Esophagus squamous epithelium (tissue), 5 donors: Measurements from ENCODE around the gene PEX6. TPM values are rescaled to one million over a fixed set of nuclear protein-coding genes. Genes with fewer than 3 reads are reported as not detected.

Experiments
- DNase-seq: peaks from one replicate; lab custom pipeline; 2025; lab: John Stamatoyannopoulos, UW
- H3K27ac ChIP-seq, 4 donors: fragments of 200-600 bp; sonication (generic); one replicate each; pipeline ENCODE4 v1.5.1; 2016 to 2019; ENCODE audit warnings: mild to moderate bottlenecking in 1 of 4
- H3K27me3 ChIP-seq, 4 donors: fragments of 200-600 bp; sonication (generic); 1 replicate in 3 of 4; 2 replicates in 1 of 4; pipeline versions ENCODE4 v1.5.1 to v1.6.0; 2017 to 2021; ENCODE audit warnings: antibody characterized with exemption in 1 of 4
- H3K36me3 ChIP-seq, 3 donors: fragments of 200-600 bp; sonication (generic); one replicate each; pipeline ENCODE4 v1.5.1; 2016 to 2019
- H3K4me1 ChIP-seq, 3 donors: fragments of 200-600 bp; sonication (generic); one replicate each; pipeline ENCODE4 v1.5.1; 2017 to 2019
- H3K4me3 ChIP-seq, 4 donors: fragments of 200-600 bp; sonication (generic); 1 replicate in 3 of 4; 2 replicates in 1 of 4; pipeline ENCODE4 v1.5.1; 2016 to 2019; ENCODE audit warnings: mild to moderate bottlenecking in 2 of 4, moderate library complexity in 1 of 4
- H3K9me3 ChIP-seq, 3 donors: fragments of 200-600 bp; sonication (generic); one replicate each; pipeline ENCODE4 v1.5.1; 2016 to 2019
- POLR2A ChIP-seq, 4 donors: fragments of 450-650 bp; IDR thresholded peaks; one replicate each; pipeline ENCODE4 v1.6.1; 2017; ENCODE audit warnings: antibody characterized with exemption in 4 of 4, mild to moderate bottlenecking in 4 of 4, moderate library complexity in 3 of 4
- WGBS, 2 donors: methylation state at CpG; one replicate each; pipeline ENCODE4 v1.1.5; 2018; 5-methylcytosine and 5-hydroxymethylcytosine counted together
- intact Hi-C: fragments of 100-400 bp; cut with DNase I; formaldehyde crosslinking; loops from one replicate; pipeline ENCODE4 v1.15.0; 2022
- total RNA-seq, 4 donors: library from RNA; depleted of rRNA; stranded (reverse); fragments of >200 nt; gene quantifications; one replicate each; pipeline ENCODE4 v1.1.0, GENCODE V29; 2016
- TF ChIP-seq, protein P1 (sequence below), 6 experiments: fragments of 450-650 bp in 4 of 6; fragments of 200-600 bp in 2 of 6; sonication (generic) in 2 of 6; IDR thresholded peaks; one replicate each; pipeline ENCODE4 v1.5.1; 2016 to 2019; ENCODE audit warnings: antibody characterized with exemption in 6 of 6, mild to moderate bottlenecking in 4 of 6, moderate library complexity in 4 of 6
- donor health status: DM: yes; HTN: yes; CAD: no.

Gene PEX6
- total RNA-seq, 4 donors from 2014 or later = 11.3 to 21.2 (median 17.1) TPM

DNA sequence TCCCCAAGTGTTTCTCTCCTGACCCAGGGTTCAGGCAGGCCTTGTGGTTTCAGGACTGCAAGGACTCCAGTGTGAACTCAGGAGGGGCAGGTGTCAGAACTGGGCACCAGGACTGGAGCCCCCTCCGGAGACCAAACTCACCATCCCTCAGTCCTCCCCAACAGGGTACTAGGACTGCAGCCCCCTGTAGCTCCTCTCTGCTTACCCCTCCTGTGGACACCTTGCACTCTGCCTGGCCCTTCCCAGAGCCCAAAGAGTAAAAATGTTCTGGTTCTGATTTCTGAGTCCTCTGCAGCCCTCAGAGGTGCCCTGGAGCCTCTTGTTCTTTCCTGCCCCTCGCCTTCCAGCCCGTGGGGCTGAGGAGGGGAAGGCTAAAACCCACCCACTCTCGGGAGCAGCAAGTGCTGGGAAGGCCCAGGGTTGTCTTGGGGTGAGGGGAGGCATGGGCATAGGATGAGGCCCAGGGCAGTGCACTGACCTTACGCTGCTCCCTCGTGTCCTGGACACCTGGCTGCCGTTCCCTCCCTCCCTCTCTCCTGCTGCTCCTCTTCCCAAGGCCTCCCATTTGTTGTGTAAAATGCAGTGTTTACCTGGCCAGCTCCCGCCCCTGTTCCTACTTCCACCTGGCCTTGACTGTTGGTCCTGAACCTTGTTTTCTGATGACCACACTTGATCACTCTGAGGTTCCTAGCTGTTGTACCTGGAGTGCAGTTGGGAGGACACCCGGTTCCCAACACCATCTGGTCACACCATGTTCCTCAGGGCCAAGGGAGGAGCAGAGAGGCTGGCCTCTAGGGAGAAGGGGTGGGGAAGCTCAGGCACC is 39.8 kb downstream of the PEX6 start:
- TF ChIP-seq, protein P1, sequence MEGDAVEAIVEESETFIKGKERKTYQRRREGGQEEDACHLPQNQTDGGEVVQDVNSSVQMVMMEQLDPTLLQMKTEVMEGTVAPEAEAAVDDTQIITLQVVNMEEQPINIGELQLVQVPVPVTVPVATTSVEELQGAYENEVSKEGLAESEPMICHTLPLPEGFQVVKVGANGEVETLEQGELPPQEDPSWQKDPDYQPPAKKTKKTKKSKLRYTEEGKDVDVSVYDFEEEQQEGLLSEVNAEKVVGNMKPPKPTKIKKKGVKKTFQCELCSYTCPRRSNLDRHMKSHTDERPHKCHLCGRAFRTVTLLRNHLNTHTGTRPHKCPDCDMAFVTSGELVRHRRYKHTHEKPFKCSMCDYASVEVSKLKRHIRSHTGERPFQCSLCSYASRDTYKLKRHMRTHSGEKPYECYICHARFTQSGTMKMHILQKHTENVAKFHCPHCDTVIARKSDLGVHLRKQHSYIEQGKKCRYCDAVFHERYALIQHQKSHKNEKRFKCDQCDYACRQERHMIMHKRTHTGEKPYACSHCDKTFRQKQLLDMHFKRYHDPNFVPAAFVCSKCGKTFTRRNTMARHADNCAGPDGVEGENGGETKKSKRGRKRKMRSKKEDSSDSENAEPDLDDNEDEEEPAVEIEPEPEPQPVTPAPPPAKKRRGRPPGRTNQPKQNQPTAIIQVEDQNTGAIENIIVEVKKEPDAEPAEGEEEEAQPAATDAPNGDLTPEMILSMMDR (IDR thresholded peaks at IDR 0.05) = no peak
- no peak for TF ChIP-seq POLR2A (IDR thresholded peaks at IDR 0.05)
- H3K27ac ChIP-seq = no peak overlapping the region

DNA sequence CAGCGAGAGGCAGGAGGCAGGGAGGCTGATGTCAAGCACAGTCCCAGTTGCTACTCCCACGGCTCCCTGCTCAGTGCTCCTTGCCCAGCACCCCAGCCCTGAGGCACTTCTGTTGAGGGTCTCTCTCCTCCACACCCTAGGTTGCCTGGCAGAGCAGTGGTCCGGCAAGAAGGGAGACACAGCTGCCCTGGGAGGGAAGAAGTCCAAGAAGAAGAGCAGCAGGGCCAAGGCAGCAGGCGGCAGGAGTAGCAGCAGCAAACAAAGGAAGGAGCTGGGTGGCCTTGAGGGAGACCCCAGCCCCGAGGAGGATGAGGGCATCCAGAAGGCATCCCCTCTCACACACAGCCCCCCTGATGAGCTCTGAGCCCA is 40.6 kb downstream of the PEX6 start:
- DNase-seq = no peak
- 74 to 85% methylated on average over 2 to 4 of the region's 5 CpGs for WGBS, 2 donors
- H3K9me3 ChIP-seq = no peaks in the 10 kb centered on the region
- peaks cover 25 to 93% (median 31%) of the 10 kb centered on the region in 3 donors for H3K36me3 ChIP-seq
- H3K4me1 ChIP-seq = peaks cover 0 to 12% (median 3%) of the 10 kb centered on the region in 3 donors
- H3K27me3 ChIP-seq = no peaks in the 10 kb centered on the region
- no peak overlapping the region for H3K4me3 ChIP-seq
- TF ChIP-seq POLR2A (IDR thresholded peaks at IDR 0.05) = no peak
- TF ChIP-seq, protein P1 (IDR thresholded peaks at IDR 0.05) = no peak
- intact Hi-C loops = no loop called here
- no peak overlapping the region for H3K27ac ChIP-seq

More for the DNA sequence above, 39.8 kb downstream of the PEX6 start:
- Histone ChIP-seq H3K36me3 (peaks cover 25 to 96% (median 31%) of the 10 kb centered on the region in 3 donors), H3K4me3 (no peak overlapping the region), H3K27me3 (no peaks in the 10 kb centered on the region), H3K9me3 (no peaks in the 10 kb centered on the region), H3K4me1 (peaks cover 0 to 4% (median 0%) of the 10 kb centered on the region in 3 donors)
- DNase-seq = no peak
- intact Hi-C loops = no loop called here
- WGBS, 2 donors = 82 to 88% methylated on average over 6 of the region's 9 CpGs

DNA sequence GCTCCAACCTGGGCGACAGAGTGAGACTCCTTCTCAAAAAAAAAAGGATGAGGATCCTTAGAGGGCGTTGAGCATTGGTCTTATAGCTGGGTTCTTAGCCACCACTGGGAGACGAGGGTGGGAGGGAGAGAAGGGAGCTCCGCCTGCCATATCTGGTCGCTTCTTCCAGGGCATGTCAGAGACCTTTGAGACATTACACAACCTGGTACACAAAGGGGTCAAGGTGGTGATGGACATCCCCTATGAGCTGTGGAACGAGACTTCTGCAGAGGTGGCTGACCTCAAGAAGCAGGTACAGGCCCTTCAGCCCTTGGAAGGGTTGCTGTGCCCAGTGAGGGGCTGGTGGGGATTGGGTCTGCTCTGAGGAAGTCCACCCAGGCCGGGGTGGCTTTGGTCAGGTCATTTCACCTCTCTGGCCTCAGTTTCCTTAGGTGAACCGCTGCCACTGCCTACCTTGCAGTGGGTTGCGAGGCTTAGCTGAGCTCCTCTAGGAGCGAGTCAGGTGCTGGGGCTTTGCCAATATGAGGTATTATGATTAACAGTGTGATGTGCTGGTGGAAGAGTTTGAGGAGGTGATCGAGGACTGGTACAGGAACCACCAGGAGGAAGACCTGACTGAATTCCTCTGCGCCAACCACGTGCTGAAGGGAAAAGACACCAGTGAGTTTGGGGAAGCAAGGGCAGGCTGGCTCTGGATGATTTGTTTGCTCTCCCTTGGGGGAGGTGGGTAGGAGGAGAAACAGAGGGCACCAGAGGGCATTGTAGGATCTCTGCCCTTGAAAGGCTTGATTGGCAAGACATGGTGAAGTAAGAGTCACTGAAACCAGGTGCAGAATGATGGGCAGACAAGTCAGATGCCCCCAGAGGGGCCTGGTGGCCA is 41.2 kb downstream of the PEX6 start:
- TF ChIP-seq, protein P1 (IDR thresholded peaks at IDR 0.05) = no peak
- TF ChIP-seq POLR2A (IDR thresholded peaks at IDR 0.05) = no peak
- Histone ChIP-seq H3K27me3 (no peaks in the 10 kb centered on the region), H3K9me3 (no peaks in the 10 kb centered on the region), H3K36me3 (peaks cover 25 to 89% (median 31%) of the 10 kb centered on the region in 3 donors), H3K4me1 (peaks cover 0 to 19% (median 7%) of the 10 kb centered on the region in 3 donors), H3K27ac (no peak overlapping the region), H3K4me3 (no peak overlapping the region)
- DNase-seq = no peak
- WGBS, 2 donors = 87 to 88% methylated on average over 11 to 13 of the region's 13 CpGs
- intact Hi-C loops = no loop called here

DNA sequence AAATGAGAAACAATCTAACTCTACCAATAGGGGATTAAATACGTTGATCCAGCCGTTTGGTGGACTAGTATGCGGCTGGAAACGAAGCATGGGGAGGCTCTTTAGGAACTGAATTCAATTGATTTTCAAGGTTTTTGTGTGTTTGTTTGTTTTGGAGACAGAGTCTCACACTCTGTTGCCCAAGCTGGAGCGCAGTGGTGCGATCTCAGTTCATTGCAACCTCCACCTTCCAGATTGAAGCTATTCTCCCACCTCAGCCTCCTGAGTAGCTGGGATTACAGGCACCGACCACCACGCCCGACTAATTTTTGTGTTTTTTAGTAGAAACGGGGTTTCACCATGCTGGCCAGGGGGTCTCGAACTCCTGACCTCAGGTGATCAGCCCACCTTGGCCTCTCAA is 42.6 kb downstream of the PEX6 start:
- H3K4me1 ChIP-seq = peaks cover 0 to 32% (median 13%) of the 10 kb centered on the region in 3 donors
- H3K9me3 ChIP-seq = no peaks in the 10 kb centered on the region
- H3K27me3 ChIP-seq = no peaks in the 10 kb centered on the region
- peaks cover 25 to 79% (median 31%) of the 10 kb centered on the region in 3 donors for H3K36me3 ChIP-seq
- TF ChIP-seq POLR2A (IDR thresholded peaks at IDR 0.05) = no peak
- TF ChIP-seq, protein P1 (IDR thresholded peaks at IDR 0.05) = no peak
- no peak for DNase-seq
- 92% methylated on average over 11 of the region's 11 CpGs for WGBS, 2 donors
- no peak overlapping the region for H3K27ac ChIP-seq
- intact Hi-C loops = no loop called here
- H3K4me3 ChIP-seq = no peak overlapping the region
